Transverse colon (tissue), 4 donors: ENCODE results near the gene TAF3.

ENCODE experiments used
- CTCF ChIP-seq, 5 experiments: fragments of 200-600 bp in 3 of 5; fragments of 450-650 bp in 2 of 5; sonication (generic) in 3 of 5; IDR thresholded peaks; 1 replicate in 2 of 5; 2 replicates in 3 of 5; pipeline ENCODE4 v1.5.1; 2016 to 2017; ENCODE audit warnings: antibody characterized with exemption in 5 of 5, inconsistent platforms in 3 of 5, mild to moderate bottlenecking in 2 of 5, moderate library complexity in 1 of 5
- POLR2AphosphoS5 ChIP-seq, 3 donors: sonication (generic); formaldehyde crosslinking; IDR thresholded peaks; one replicate each; pipeline ENCODE4 v1.6.1; 2016; ENCODE audit warnings: antibody characterized with exemption in 3 of 3

DNA sequence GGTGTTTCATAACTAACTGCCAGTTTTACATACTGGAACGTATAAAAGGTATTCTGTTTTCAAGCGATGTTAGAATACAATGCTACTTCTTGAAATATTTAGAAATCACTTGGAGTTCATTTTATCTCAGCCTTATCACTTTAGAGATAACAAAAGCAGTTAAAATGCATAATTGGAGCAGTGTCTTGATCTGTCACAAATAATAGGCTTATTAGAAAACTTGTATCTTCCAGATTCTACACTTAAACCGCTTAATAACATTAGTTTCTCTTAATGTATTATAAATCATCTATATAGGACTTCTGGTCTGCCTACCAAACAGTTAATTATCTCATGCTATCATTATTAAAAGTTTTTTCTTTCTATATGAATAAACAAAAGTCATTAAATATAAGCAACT lies 104.4 kb downstream of the TAF3 start:
- TF ChIP-seq CTCF (IDR thresholded peaks at IDR 0.05): no peak
- TF ChIP-seq POLR2AphosphoS5 (IDR thresholded peaks at IDR 0.05): no peak
